Measurements from ENCODE around the gene CASD1.

CASD1 gene

GRCh38 chr7:94514140-94514889 lies 4.7 kb downstream of the CASD1 start:
- DNase-seq = no peak

- DNase-seq = no peak
Measured at GRCh38 chr7:94514917-94515316, 5.3 kb downstream of the CASD1 start.

GRCh38 chr7:94525923-94526322 lies 16.3 kb downstream of the CASD1 start:
- no peak for DNase-seq

GRCh38 chr7:94529516-94529915 lies 19.9 kb downstream of the CASD1 start:
- no peak for DNase-seq

- no peak for DNase-seq
Measured at GRCh38 chr7:94530109-94530508, 20.5 kb downstream of the CASD1 start.

- DNase-seq = no peak
Measured at GRCh38 chr7:94532676-94533075, 23.1 kb downstream of the CASD1 start.

GRCh38 chr7:94540428-94540827 lies 30.8 kb downstream of the CASD1 start:
- no peak for DNase-seq

GRCh38 chr7:94547126-94547525 lies 37.5 kb downstream of the CASD1 start:
- DNase-seq = no peak

- DNase-seq = no peak
Measured at GRCh38 chr7:94556028-94556427, 46.4 kb downstream of the CASD1 start.

- DNase-seq = no peak
Measured at GRCh38 chr7:94557215-94557614, 47.6 kb downstream of the CASD1 start.

- no peak for DNase-seq
Measured at GRCh38 chr7:94559972-94560371, 50.4 kb downstream of the CASD1 start.

GRCh38 chr7:94561841-94562514 lies 52.4 kb downstream of the CASD1 start:
- no peak for DNase-seq

- DNase-seq = no peak
Measured at GRCh38 chr7:94562525-94562924, 52.9 kb downstream of the CASD1 start.

GRCh38 chr7:94565247-94565894 lies 55.8 kb downstream of the CASD1 start:
- DNase-seq = no peak

- DNase-seq = no peak
Measured at GRCh38 chr7:94567396-94567795, 57.8 kb downstream of the CASD1 start.

- DNase-seq = no peak
Measured at GRCh38 chr7:94571816-94572215, 62.2 kb downstream of the CASD1 start.

- DNase-seq = no peak
Measured at GRCh38 chr7:94575646-94576045, 66.0 kb downstream of the CASD1 start.

- no peak for DNase-seq
Measured at GRCh38 chr7:94576316-94576715, 66.7 kb downstream of the CASD1 start.

- DNase-seq = no peak
Measured at GRCh38 chr7:94577357-94577756, 67.7 kb downstream of the CASD1 start.

GRCh38 chr7:94578614-94579013 lies 69.0 kb downstream of the CASD1 start:
- no peak for DNase-seq

- DNase-seq = no peak
Measured at GRCh38 chr7:94579470-94579869, 69.9 kb downstream of the CASD1 start.

- DNase-seq = no peak
Measured at GRCh38 chr7:94580601-94581000, 71.0 kb downstream of the CASD1 start.

GRCh38 chr7:94584113-94584512 lies 74.5 kb downstream of the CASD1 start:
- no peak for DNase-seq

GRCh38 chr7:94588075-94588474 lies 78.5 kb downstream of the CASD1 start:
- DNase-seq = no peak
